Parathyroid adenoma (tissue), 2 donors: ENCODE measurements around the gene GPHA2.

Experiments
- H2AFZ ChIP-seq: fragments of 300-600 bp; sonication (generic); one replicate; pipeline ENCODE4 v1.7.0; 2017; ENCODE audit warnings: antibody characterized with exemption, mild to moderate bottlenecking
- H3K27ac ChIP-seq: fragments of 300-600 bp; sonication (generic); one replicate; pipeline ENCODE4 v1.7.0; 2017
- H3K27me3 ChIP-seq: fragments of 300-600 bp; sonication (generic); one replicate; pipeline ENCODE4 v1.7.0; 2017; ENCODE audit warnings: low read length; ENCODE audit not compliant: control insufficient read depth, insufficient read depth
- H3K36me3 ChIP-seq: fragments of 300-600 bp; sonication (generic); one replicate; pipeline ENCODE4 v1.7.0; 2017; ENCODE audit warnings: low read length; ENCODE audit not compliant: control insufficient read depth, insufficient read depth
- H3K4me1 ChIP-seq: fragments of 300-600 bp; sonication (generic); one replicate; pipeline ENCODE4 v1.7.0; 2017; ENCODE audit warnings: control low read depth
- H3K4me2 ChIP-seq: fragments of 300-600 bp; sonication (generic); one replicate; pipeline ENCODE4 v1.7.0; 2017; ENCODE audit warnings: low read length
- H3K4me3 ChIP-seq: fragments of 300-600 bp; sonication (generic); one replicate; pipeline ENCODE4 v1.7.0; 2017; ENCODE audit warnings: low read depth, low read length
- H3K79me2 ChIP-seq: fragments of 300-600 bp; sonication (generic); one replicate; pipeline ENCODE4 v1.7.0; 2017; ENCODE audit warnings: control low read depth
- H3K9ac ChIP-seq: fragments of 300-600 bp; sonication (generic); one replicate; pipeline ENCODE4 v1.7.0; 2017; ENCODE audit warnings: mild to moderate bottlenecking
- H3K9me3 ChIP-seq: fragments of 300-600 bp; sonication (generic); one replicate; pipeline ENCODE4 v1.7.0; 2017; ENCODE audit warnings: low read length; ENCODE audit not compliant: control insufficient read depth
- TF ChIP-seq, protein P1 (sequence below): fragments of 300-600 bp; sonication (generic); IDR thresholded peaks from one replicate; pipeline ENCODE4 v1.7.0; 2017; ENCODE audit warnings: antibody characterized with exemption, mild to moderate bottlenecking
- donor health status: primary hyperparathyroidism.

GPHA2 gene

DNA sequence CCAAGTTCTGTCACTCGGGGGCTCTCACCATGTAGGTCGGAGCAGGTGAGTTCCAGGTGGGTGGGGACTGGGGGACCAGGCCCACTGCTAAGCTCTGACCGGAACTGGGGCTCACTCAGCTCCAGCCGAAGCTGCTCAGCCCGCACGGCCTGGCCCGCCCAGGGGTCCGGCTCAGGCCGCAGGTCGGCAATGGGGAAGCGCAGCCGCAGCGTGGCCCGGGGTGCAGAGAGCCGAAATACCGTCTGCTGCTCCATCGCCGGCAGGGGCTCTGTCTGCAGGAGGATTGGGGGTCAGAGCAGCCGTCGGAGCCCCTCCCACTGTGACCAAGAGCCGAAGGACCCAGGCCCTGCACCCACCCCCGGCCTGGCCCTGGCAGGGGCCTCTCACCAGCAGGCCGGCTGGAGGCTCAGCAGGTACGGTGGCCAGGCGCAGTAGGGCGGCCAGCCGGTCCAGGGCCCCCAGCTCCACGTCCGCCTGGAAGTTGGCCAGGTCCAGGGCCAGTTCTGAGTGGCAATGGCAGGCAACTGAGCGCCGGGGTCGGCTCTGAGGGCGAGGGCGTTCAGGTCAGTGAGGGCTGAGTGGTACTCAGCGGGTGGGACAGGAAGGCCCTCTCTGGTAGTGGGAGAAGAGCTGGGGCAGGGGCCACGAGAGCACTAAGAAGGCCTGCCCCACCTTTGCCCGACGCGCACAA is 25.9 kb downstream of the GPHA2 start:
- H3K27me3 ChIP-seq, result no peaks in the 10 kb centered on the region
- H3K79me2 ChIP-seq, result no peaks in the 10 kb centered on the region
- H3K36me3 ChIP-seq, result no peaks in the 10 kb centered on the region
- H3K4me3 ChIP-seq, result no peak overlapping the region
- TF ChIP-seq, protein P1, sequence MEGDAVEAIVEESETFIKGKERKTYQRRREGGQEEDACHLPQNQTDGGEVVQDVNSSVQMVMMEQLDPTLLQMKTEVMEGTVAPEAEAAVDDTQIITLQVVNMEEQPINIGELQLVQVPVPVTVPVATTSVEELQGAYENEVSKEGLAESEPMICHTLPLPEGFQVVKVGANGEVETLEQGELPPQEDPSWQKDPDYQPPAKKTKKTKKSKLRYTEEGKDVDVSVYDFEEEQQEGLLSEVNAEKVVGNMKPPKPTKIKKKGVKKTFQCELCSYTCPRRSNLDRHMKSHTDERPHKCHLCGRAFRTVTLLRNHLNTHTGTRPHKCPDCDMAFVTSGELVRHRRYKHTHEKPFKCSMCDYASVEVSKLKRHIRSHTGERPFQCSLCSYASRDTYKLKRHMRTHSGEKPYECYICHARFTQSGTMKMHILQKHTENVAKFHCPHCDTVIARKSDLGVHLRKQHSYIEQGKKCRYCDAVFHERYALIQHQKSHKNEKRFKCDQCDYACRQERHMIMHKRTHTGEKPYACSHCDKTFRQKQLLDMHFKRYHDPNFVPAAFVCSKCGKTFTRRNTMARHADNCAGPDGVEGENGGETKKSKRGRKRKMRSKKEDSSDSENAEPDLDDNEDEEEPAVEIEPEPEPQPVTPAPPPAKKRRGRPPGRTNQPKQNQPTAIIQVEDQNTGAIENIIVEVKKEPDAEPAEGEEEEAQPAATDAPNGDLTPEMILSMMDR, result no peak
- H3K9me3 ChIP-seq, result no peaks in the 10 kb centered on the region
- H3K4me1 ChIP-seq, result no peaks in the 10 kb centered on the region
- no peak overlapping the region for H3K27ac ChIP-seq
- no peak overlapping the region for H2AFZ ChIP-seq
- H3K4me2 ChIP-seq, result no peak overlapping the region
- no peak overlapping the region for H3K9ac ChIP-seq

DNA sequence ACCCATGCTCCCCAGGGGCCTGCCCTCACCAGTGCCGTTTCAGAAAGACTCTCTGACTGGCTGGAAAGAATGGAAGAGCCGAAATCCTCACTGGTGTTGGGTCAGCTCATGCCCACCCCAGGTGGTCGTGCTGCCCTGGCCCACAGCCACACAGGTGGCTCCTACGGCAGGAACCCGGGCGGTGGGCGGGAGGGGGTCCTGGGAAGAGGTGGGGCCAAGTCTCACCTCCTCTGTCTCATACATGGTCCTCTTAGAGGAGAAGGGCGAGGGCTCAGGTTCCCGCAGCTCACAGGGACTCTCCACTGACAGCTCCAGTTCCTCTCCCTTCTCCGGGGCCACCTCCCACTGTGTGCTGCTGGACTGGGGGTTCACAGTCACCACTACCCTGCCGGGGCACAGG is 26.9 kb downstream of the GPHA2 start:
- H3K27me3 ChIP-seq, result no peaks in the 10 kb centered on the region
- no peak overlapping the region for H2AFZ ChIP-seq
- H3K4me3 ChIP-seq, result no peak overlapping the region
- no peak overlapping the region for H3K9ac ChIP-seq
- no peak overlapping the region for H3K4me2 ChIP-seq
- TF ChIP-seq, protein P1, result no peak
- H3K36me3 ChIP-seq, result no peaks in the 10 kb centered on the region
- H3K9me3 ChIP-seq, result no peaks in the 10 kb centered on the region
- H3K79me2 ChIP-seq, result no peaks in the 10 kb centered on the region
- H3K4me1 ChIP-seq, result no peaks in the 10 kb centered on the region
- H3K27ac ChIP-seq, result no peak overlapping the region

- no peaks in the 10 kb centered on the region for H3K4me1 ChIP-seq
- H3K79me2 ChIP-seq, result no peaks in the 10 kb centered on the region
- TF ChIP-seq, protein P1, result no peak
- H2AFZ ChIP-seq, result no peak overlapping the region
- no peaks in the 10 kb centered on the region for H3K36me3 ChIP-seq
- no peaks in the 10 kb centered on the region for H3K27me3 ChIP-seq
- no peak overlapping the region for H3K4me3 ChIP-seq
- H3K4me2 ChIP-seq, result no peak overlapping the region
- no peak overlapping the region for H3K27ac ChIP-seq
- H3K9me3 ChIP-seq, result no peaks in the 10 kb centered on the region
- no peak overlapping the region for H3K9ac ChIP-seq
These were observed 29.4 kb downstream of the GPHA2 start for GRCh38 chr11:64906314-64906635.

- Histone ChIP-seq H3K4me3 (no peak overlapping the region), H2AFZ (no peak overlapping the region), H3K27ac (no peak overlapping the region), H3K9ac (no peak overlapping the region), H3K27me3 (no peaks in the 10 kb centered on the region), H3K9me3 (no peaks in the 10 kb centered on the region), H3K4me2 (no peak overlapping the region), H3K4me1 (no peaks in the 10 kb centered on the region), H3K79me2 (no peaks in the 10 kb centered on the region), H3K36me3 (no peaks in the 10 kb centered on the region)
- TF ChIP-seq, protein P1, result no peak
These were observed 30.0 kb downstream of the GPHA2 start for GRCh38 chr11:64905516-64906313.
